ENCODE data around the gene LDB2. TPM values are rescaled to one million over a fixed set of nuclear protein-coding genes. Genes with fewer than 3 reads are reported as not detected.

LDB2 gene
- total and polyA plus RNA-seq, 2 donors (not counting 1 experiment from before 2014, with no cell fraction given): 41.6 to 78.3 TPM

- H3K9ac ChIP-seq (ENCODE audit: insufficient read depth, low read length): no peak overlapping the region
- H3K4me3 ChIP-seq (replicated peaks in 1 of 4; ENCODE audit: control extremely low read depth in 1 of 4, insufficient read depth in 1 of 4, low read depth in 3 of 4, low read length in 4 of 4): no peak overlapping the region
- no peak overlapping the region for H3K27ac ChIP-seq (ENCODE audit: insufficient read depth, low read length)
- no peak overlapping the region for H3K4me2 ChIP-seq (ENCODE audit: extremely low read depth, insufficient read depth, low read length)
- H2AFZ ChIP-seq (ENCODE audit: low read length): no peak overlapping the region
- H3K36me3 ChIP-seq (ENCODE audit: control insufficient read depth, insufficient read depth, low read length): no peaks in the 10 kb centered on the region
- no peaks in the 10 kb centered on the region for H3K79me2 ChIP-seq (ENCODE audit: control insufficient read depth, insufficient read depth, low read length)
- TF ChIP-seq CTCF (conservative IDR thresholded peaks at IDR 0.05 in 1 of 2, IDR thresholded peaks at IDR 0.05 in 1 of 2; ENCODE audit: low read depth in 1 of 2, low read length in 2 of 2): no peak
- peaks cover 5% of the 10 kb centered on the region for H3K4me1 ChIP-seq (ENCODE audit: control insufficient read depth, extremely low read depth, insufficient read depth, low read length)
- H4K20me1 ChIP-seq (ENCODE audit: control insufficient read depth, extremely low read depth, insufficient read depth, low read length): no peaks in the 10 kb centered on the region
- H3K27me3 ChIP-seq (ENCODE audit: control insufficient read depth, insufficient read depth, low read length): no peaks in the 10 kb centered on the region
- DNase-seq (ENCODE audit: low read depth in 2 of 2): peak in 1 of 2 donors; percentile 26
- no peaks in the 10 kb centered on the region for H3K9me3 ChIP-seq (ENCODE audit: control insufficient read depth, insufficient read depth, low read depth, low read length)
These were observed 107.9 kb downstream of the LDB2 start for GRCh38 chr4:16790508-16790907.

GRCh38 chr4:16788868-16789267, 109.6 kb downstream of the LDB2 start:
- Histone ChIP-seq H3K4me3 (replicated peaks in 1 of 4; ENCODE audit: control extremely low read depth in 1 of 4, insufficient read depth in 1 of 4, low read depth in 3 of 4, low read length in 4 of 4) (no peak overlapping the region), H3K9ac (ENCODE audit: insufficient read depth, low read length) (no peak overlapping the region), H3K27me3 (ENCODE audit: control insufficient read depth, insufficient read depth, low read length) (no peaks in the 10 kb centered on the region), H2AFZ (ENCODE audit: low read length) (no peak overlapping the region), H3K4me2 (ENCODE audit: extremely low read depth, insufficient read depth, low read length) (no peak overlapping the region), H3K27ac (ENCODE audit: insufficient read depth, low read length) (no peak overlapping the region), H3K9me3 (ENCODE audit: control insufficient read depth, insufficient read depth, low read depth, low read length) (no peaks in the 10 kb centered on the region), H3K4me1 (ENCODE audit: control insufficient read depth, extremely low read depth, insufficient read depth, low read length) (peaks cover 7% of the 10 kb centered on the region), H3K36me3 (ENCODE audit: control insufficient read depth, insufficient read depth, low read length) (no peaks in the 10 kb centered on the region), H4K20me1 (ENCODE audit: control insufficient read depth, extremely low read depth, insufficient read depth, low read length) (no peaks in the 10 kb centered on the region), H3K79me2 (ENCODE audit: control insufficient read depth, insufficient read depth, low read length) (no peaks in the 10 kb centered on the region)
- no peak for TF ChIP-seq EZH2 (IDR thresholded peaks at IDR 0.05; ENCODE audit: low read length, missing control alignments)
- no peak for TF ChIP-seq CTCF (conservative IDR thresholded peaks at IDR 0.05 in 1 of 2, IDR thresholded peaks at IDR 0.05 in 1 of 2; ENCODE audit: low read depth in 1 of 2, low read length in 2 of 2)
- DNase-seq (ENCODE audit: low read depth in 2 of 2): no peak

- no peak overlapping the region for H2AFZ ChIP-seq (ENCODE audit: low read length)
- no peaks in the 10 kb centered on the region for H3K27me3 ChIP-seq (ENCODE audit: control insufficient read depth, insufficient read depth, low read length)
- no peak overlapping the region for H3K9ac ChIP-seq (ENCODE audit: insufficient read depth, low read length)
- H3K27ac ChIP-seq (ENCODE audit: insufficient read depth, low read length): no peak overlapping the region
- TF ChIP-seq CTCF (conservative IDR thresholded peaks at IDR 0.05 in 1 of 2, IDR thresholded peaks at IDR 0.05 in 1 of 2; ENCODE audit: low read depth in 1 of 2, low read length in 2 of 2): no peak
- no peak for TF ChIP-seq EZH2 (IDR thresholded peaks at IDR 0.05; ENCODE audit: low read length, missing control alignments)
- no peaks in the 10 kb centered on the region for H3K36me3 ChIP-seq (ENCODE audit: control insufficient read depth, insufficient read depth, low read length)
- H3K4me1 ChIP-seq (ENCODE audit: control insufficient read depth, extremely low read depth, insufficient read depth, low read length): peaks cover 9% of the 10 kb centered on the region
- H3K4me3 ChIP-seq (replicated peaks in 1 of 4; ENCODE audit: control extremely low read depth in 1 of 4, insufficient read depth in 1 of 4, low read depth in 3 of 4, low read length in 4 of 4): no peak overlapping the region
- H3K79me2 ChIP-seq (ENCODE audit: control insufficient read depth, insufficient read depth, low read length): no peaks in the 10 kb centered on the region
- H3K4me2 ChIP-seq (ENCODE audit: extremely low read depth, insufficient read depth, low read length): peak overlapping the region; percentile 33
- no peaks in the 10 kb centered on the region for H4K20me1 ChIP-seq (ENCODE audit: control insufficient read depth, extremely low read depth, insufficient read depth, low read length)
- no peaks in the 10 kb centered on the region for H3K9me3 ChIP-seq (ENCODE audit: control insufficient read depth, insufficient read depth, low read depth, low read length)
- peak; percentile 27 to 90 for DNase-seq (ENCODE audit: low read depth in 2 of 2)
These were observed 112.5 kb downstream of the LDB2 start for GRCh38 chr4:16785793-16786527.
